HG03135 (cell line): ENCODE results near the gene MAPK14.
A peak's percentile ranks its signal among the peaks of the same experiment; 100 is the strongest.
"Not testable (repeated sequence)": the region's sequence is repeated elsewhere in the genome, so short reads cannot be mapped to it uniquely, and the experiment has no call there.

Experiments
- ATAC-seq: cut with Tn5 transposase; IDR thresholded peaks from one replicate; pipeline ENCODE4 v1.9.1; 2021; ENCODE audit warnings: mild to moderate bottlenecking, moderate library complexity; ENCODE audit not compliant: unreplicated experiment

Gene MAPK14

DNA sequence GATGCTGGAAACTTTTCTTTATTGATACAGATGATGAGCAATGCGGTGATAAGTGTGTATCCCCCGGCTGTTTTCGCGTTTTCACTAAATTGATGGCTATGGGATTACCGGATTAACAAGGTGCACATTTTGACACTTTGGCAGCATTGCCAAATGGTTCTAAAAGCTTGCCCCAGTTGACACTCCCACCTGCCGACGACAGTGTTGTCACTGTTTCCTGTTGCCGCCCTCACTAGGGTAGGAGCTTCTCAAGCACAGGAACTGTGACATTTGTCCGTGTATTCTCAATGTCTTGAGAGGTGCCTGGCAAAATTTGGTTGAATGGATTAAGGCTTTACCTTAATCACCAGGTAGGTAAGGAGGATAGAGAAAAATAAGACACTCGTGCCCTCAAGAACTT, 92.9 kb downstream of the MAPK14 start:
- ATAC-seq = no peak

DNA sequence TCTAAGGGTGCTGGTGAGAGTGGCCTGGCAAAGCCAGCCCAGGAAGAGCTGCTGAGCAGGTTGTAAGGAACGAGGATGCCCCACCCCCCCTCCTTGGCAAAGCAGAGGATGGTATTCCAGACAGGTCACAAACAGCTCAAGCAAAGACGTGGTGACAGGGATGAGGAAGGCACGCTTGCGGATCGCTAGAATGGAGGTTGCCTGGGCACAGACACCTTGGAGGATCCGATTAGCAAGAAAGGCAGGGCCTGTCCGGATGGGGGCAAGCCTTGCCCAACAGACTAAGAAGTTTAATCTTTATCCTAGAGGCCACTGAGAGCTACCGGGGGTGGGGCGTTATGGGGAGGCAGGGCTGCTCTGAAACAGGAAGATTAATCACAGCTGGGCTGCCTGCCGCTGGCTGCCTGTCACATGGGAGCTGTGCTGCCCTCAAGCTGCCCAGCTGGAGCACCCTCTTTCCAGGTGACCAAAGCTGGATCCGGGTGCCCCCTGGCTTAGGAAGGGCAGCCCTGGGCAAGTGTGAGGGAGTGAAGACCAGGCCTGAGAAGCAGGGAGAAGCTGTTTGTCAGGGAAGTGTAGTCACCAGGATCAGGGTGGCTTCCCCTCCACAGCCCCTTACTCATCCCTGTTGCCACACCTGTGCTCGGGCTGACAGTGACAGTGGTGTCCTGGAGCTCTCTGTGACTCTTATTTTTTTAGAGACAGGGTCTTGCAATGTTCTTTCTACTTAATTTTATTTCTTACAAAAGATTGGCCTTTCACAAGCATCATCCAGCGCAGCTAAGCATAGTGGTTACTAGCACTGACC, 93.6 kb downstream of the MAPK14 start:
- ATAC-seq = no peak

DNA sequence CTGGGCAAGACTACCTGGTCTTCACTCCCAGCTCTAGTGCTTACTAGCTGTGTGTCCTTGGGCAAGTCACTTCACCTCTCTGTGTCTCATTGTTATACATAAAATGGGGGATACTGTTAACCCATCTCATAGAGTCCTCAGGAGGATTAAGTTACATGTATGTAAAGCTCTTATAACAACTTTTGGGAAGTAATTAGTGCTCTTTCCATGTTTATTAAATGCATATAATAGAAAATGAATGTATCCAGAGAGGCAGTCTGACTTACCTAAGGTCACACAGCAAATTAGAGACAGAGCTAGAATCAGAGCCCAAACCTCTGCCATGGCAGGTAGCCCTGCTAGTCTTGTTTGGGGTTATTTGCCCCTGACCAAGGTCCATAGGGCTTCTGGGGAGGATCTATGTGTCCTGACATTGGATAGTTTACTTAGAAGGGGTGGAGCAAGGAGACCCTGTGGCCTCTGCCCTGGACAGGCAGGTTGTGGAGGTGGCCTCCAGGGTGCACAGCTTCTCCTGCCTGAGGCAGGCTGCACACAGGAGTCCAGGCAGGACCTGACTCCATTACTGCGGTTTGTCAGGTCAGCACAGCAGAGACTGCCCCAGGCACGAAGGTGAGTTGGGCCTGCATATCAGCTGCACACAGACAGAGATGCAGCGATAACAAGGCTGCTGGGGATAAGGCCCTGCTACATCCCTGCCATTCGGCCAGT, 94.3 kb downstream of the MAPK14 start:
- ATAC-seq = no peak

DNA sequence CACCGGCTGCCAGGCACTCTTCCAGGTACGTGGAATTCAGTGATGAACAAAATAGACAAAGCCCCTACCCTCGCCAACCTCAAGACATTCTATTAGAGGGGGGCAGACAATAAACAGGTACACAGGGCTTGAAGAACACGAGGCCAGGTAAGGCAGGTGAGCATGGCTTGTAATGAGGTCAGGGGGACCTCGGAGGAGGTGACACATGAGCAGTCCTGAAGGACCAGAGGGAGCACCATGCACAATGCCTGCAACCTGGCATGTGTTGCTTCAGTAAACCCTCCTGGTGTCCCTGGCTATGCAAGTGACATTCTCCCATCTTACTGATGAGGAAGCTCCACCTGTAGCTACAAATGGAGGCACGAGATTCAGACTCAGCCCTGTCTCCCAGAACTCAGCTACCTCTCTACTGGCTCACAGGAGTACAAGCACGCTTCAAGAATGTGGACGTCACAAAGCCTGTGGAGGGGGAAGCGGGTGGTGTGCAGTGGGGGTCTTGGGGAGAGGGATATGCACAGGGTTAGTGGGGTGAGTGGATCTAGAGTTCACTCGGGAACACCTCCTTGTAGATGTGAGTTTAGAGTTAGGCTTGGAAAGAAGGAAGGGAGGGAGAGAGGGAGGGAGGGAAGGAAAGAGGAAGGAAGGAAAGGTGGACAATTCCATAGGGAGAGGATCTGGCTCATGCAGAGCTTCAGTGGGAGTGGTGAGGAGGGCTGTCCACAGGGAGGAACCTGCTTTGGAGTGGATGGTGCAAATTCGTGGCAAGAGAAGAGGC, 95.1 kb downstream of the MAPK14 start:
- no peak for ATAC-seq

DNA sequence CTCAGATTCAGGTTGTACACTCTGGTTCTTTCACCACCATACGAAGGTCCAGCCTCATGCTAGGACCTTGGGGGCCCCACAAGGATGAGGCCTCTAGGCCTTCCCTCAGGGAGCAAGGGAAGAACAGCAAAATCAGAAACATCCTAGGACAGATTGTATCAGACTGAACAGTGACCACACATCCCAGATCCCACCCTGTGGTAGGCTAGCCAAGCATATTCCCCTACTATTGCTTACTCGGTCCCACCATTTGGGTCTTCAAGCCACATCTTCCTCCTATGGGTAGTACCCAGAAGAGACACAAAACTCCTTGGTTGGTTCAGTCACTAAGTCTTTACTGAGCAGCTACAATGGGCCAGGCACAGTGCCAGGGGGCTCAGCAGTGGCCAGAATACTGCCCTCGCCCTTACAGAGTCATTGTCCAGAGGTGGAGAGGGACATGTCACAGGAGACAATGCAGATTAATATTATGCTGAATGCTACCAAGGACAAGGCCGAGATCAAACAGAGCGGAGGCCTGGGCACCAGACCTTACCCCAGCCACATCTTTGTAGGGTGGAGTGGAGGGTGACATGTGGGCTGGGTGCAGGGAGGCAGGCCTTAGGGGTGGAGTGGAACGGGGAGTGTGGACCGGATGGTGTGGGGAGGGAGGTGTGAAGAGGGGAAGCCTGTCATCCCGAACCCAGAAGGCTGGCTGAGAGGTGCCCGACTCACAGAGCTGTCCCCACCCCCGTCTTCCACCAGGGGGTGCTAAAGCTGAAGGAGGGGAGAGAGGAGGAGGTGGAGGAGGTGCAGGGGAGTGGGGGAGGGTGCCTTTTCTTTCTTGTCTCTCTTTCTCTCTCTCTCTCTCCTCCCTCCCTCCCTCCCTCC, 95.9 kb downstream of the MAPK14 start:
- peak; percentile 66 for ATAC-seq

DNA sequence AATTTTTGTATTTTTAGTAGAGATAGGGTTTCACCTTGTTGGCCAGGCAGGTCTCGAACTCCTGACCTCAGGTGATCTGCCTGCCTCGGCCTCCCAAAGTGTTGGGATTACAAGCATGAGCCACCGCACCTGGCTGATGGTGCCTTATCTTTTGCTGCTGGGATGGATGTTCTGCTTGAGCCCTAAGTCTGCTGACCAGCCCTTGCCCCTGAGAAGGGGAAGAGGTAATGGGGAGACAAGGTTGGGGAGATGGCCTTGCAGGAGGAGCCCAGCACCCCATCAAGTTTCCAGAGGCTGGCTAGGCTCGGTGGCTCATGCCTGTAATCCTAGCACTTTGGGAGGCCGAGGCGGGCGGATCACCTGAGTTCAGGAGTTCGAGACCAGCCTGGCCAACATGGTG, 96.7 kb downstream of the MAPK14 start:
- not testable (repeated sequence) for ATAC-seq

DNA sequence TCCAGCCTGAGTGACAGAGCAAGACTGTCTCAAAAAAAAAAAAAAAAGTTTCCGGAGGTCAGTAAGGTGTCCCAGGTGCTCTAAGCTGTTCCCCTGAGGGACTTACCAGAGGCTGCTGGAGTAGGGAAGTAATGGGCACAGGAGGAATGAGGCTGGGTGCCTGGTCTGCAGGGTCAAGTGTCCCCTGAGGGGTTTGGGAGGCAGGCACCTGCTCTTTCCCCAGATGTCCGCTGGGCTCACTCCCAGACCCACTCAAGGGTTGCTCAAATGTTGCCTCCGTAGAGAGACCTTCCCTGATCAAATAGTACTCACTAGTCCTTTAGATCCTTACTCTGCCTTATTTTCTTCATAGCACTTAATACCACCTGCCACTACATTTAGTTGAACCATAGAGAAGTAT, 97.3 kb downstream of the MAPK14 start:
- ATAC-seq = no peak

DNA sequence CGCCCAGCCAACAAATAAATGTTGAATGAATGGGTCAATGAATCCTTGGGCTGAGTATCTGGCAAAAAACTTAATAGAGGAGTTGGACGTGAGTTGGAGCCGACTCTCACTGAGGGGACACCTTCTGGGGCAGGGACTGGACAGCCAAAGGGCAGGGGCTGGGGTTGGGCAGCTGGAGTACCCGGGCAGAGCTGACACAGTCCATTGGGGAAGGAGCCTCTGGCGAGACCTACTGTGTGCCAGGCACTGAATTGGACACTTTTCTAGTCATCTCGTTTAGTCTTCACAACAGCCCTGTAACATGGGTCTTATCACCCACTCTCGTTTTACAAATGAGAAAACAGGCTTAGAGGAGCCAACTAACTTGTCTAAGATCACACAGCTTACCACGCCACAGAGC, 98.0 kb downstream of the MAPK14 start:
- no peak for ATAC-seq

DNA sequence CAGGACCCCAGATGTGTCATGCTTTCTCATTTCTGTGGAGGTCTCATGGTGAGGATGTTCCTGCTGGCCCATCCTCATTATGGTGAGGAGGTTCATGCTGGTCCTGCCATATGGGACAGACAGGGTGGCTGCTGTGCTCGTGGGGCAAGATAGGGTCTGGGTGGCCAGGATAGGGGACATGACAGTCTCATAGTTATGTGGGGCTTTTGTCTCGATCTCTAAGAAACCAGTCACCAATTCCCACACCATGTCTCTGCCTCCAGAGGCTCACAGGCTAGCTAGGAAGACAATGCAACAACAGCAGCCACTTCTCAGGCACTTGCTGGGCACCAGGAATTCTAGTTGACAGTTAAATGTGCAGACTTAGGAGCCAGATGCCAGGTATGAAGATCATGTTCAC, 98.5 kb downstream of the MAPK14 start:
- ATAC-seq = no peak

DNA sequence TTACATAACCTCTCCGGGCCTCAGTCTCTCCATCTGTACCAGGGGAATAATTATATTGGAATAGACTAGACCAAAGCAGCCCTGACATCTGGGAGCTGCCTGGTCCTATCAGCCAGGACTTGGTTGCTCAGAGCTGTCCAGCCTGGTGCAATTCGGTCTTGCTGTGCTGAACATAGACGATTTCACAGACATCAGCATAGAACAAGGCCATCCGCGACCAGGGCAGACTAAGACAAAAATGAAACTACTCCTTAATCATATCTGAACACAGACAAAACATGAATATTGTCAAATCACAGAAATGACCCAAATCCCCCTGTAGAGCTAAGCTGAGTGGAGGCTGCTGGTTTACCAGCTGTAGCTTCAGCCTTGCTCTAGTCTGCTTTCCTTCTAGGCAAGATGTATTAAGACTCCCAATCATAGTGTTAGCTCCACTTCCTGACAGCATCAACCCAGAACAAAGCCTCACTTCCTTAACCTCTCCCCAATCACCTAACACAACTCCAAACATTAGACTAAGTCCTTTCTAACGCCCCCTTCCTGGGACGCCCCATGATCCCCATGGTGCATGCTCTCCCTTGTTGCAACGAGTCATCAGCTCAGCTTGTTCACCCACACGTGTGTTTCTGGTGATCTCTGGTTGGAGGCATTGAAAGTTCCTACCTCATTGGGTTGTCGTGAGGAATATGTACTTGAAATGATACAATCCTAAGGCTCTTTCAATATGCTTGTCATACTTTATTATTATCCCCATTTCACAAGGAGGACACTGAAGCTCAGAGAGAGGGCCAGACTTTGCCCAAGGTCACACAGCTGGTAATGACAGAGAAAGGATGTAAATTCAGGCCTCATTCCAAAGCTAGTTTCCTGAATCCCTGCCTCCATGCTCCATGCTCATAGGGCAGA, 99.2 kb downstream of the MAPK14 start:
- ATAC-seq = no peak

DNA sequence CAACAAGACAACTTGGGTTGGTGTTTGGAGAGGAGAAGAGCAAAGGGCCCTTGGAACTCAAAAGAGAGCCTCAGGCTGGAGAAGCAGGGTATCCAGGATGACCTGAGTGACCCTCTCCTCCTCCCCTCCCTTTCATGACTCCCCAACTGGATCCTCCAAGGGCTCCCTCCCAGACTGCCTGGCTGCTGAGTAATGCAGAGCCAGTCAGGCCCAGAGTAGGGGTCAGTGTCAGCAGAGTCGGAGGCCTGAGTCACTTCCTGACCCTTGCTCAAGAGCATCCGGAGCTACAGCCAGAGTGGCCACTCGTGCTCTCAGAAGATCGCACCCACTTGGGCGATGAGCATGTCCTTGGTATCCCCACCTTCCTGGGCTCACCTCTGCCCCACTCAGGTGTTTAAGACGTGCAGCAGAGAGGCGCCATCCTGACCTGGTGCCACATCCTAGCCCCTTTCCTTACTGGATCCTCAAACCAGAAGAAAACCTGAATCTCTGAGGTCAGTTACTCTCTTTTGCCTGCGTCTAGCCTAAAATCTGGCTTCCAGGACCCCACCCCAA, 99.9 kb downstream of the MAPK14 start:
- no peak for ATAC-seq

DNA sequence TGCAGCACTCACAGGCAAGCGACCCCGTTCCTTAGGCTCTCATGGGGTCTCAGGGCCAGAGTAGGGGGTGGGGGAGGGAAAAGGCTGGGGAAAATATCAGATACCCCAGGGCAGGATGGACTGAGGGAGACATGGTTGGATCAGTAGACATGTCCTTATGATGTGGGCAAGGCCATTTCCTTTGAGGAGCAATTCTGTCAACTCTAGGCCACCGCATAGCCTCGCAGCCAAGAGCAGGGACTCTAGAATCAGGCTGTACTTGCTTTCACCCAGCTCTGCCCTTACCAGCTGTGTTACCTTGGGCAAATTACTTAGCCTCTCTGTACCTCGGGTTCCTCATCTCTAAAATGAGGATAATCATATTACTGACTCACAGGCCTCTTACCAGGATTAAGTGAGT, 100.5 kb downstream of the MAPK14 start:
- no peak for ATAC-seq

DNA sequence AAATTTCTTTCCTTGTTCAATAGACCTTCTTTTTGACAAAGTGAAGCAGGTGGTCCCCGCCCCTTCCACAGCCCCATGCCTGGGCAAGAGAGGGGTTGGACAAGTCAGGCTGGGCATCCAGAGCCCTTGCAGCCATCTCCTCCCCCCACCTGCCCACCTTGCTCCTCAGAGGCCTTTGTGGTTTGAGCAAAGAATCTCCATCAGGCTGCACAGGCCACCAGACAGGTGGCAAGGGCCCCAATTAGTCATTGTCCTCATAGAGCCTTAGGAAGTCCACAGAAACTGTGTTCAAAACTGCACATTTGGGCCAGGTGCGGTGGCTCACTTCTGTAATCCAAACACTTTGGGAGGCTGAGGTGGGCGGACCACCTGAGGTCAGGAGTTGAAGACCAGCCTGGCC, 101.2 kb downstream of the MAPK14 start:
- no peak for ATAC-seq

DNA sequence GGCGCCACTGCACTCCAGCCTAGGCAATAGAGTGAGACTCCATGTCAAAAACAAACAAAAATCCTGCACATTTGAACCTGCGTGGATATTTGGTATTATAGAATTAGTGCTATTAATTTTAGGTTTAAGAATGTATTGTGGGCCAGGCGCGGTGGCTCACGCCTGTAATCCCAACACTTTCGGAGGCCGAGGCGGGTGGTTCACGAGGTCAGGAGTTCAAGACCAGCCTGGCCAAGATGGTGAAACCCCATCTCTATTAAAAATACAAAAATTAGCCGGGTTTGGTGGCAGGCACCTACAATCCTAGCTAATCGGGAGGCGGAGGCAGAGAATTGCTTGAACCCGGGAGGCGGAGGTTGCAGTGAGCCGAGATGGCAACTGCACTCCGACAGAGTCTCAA, 101.7 kb downstream of the MAPK14 start:
- ATAC-seq = not testable (repeated sequence)

DNA sequence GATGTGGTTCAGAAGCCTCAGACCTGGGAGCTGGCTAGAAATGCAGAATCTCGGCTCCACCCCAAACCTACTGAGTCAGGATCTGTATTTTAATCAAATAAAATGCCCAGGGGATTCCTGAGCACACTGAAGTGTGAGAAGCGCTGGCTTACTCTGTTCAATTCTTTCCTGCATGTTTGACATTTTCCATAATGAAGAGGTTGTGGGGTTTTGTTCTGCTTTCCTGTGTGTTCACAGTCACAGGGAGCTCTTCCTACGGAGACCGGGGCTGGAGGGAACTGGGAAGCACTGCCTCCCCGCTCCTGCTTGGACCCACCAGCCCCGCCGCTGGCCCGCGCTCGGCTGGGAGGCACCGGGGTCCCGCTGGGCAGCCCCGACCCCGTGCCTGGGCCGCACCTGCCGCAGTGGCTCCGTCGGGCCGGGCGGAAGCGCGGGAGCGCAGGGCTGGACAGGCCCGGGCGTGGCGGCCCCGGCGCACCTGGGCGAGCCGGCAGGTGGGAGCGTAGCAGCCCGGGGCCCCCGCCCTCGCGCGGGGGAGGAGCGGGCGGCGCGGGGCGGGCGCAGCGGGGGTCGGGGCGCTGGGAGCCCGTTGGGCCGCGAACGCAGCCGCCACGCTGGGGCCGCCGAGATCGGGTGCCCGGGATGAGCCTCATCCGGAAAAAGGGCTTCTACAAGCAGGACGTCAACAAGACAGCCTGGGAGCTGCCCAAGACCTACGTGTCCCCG, 102.5 kb downstream of the MAPK14 start, which contains the start of gene MAPK13:
Gene MAPK13, plus strand, starts transcription at position 573 of the 726 bp plus-strand sequence. Its CDS starts 70 bp downstream, at position 643.
- ATAC-seq = no peak

DNA sequence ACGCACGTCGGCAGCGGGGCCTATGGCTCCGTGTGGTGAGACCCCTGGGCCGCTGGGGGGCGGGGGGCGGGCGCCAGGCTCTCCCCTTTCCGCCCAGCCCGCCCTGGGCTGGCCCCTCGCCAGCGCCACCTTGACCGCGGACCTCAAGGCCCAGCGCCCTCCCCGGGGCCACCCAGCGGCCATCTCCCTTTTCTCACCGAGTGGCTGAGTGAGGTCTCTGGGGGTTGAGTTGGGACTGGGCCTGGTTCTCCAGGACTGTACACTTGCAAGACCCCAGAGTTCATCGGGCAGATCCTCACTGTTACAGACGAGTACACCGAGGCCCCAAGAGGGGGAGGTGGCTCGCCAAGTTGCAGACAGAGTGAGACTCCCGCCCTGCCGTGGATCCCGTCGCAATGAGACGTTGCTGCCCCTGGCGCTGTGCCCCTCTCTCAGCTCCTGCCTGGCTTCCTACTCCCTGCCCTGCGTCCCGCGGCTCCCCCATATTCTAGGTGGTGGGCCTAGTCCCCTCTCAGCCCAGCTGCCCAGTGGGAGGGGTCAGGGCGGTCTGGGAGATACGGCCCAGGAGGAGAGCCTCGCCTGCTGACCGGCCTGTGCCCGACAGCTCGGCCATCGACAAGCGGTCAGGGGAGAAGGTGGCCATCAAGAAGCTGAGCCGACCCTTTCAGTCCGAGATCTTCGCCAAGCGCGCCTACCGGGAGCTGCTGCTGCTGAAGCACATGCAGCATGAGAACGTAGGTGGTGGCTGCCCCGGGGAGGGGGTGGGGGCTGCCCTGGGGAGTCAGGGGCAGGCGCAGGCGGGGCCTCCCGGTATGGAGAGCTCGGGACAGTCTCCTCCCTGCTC, 103.3 kb downstream of the MAPK14 start:
- no peak for ATAC-seq

DNA sequence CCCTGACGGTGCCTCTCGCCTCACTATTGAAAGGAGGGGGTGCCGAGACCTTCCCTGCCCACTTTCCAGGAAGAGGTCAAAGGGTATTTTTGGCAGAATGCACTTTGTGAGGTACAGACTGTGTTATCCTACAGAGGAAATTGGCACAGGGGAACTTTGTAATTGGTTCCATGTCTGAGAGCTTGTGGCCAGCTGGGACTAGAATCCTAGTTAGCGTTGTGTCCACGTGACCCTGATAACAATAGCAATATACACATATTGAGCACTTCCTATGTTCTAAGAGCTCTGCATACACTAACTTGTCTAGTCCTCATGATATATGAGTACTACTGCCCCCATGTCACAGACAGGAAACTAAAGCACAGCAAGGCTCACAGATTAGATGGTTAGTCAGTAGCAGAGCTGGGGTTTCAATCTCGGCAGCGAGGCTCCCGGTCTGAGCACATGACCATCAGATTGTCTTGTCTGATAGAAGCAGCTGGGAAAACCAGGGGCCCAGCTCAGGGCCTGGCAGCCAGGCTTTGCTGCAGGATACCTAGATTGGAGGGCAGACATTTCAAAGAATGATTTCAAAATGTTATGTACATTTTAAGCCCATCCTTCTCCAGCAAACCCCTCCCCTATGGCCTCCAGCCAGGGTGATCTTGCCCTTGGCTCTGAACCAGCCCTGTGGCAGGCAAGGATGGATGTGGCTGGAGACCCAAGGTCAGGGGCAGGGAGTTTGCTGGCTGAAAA, 104.1 kb downstream of the MAPK14 start:
- peak; percentile 85 for ATAC-seq
